ENCODE measurements around the gene OTUD5. TPM values are rescaled to one million over a fixed set of nuclear protein-coding genes. Genes with fewer than 3 reads are reported as not detected.
"Not testable (repeated sequence)": the region's sequence is repeated elsewhere in the genome, so short reads cannot be mapped to it uniquely, and the experiment has no call there.

The OTUD5 gene
- total RNA-seq, 1 donor from 2014 or later: 38.6 TPM

DNA sequence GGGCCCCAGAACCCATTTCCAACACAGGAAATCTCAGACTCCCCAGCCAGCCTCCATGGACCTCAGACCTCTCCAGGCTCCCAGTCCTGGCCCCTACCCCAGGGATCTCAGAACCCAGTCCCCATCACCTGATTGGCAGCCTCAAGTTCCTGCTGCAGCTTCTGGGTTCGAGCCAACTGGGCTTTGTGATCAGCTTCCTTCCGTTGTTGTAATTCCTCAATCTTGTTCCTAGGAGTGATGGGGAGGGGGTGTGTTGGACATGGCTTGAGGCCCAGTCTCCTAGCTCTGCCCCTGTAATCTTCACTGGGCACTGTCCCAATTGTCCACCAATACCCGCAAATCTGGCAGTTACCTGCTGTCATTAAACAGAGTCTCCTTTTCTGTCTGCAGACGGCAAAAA is 32.1 kb upstream of the OTUD5 start:
- no peak for DNase-seq (ENCODE audit: low read depth, low spot score)
- TF ChIP-seq, protein P1, sequence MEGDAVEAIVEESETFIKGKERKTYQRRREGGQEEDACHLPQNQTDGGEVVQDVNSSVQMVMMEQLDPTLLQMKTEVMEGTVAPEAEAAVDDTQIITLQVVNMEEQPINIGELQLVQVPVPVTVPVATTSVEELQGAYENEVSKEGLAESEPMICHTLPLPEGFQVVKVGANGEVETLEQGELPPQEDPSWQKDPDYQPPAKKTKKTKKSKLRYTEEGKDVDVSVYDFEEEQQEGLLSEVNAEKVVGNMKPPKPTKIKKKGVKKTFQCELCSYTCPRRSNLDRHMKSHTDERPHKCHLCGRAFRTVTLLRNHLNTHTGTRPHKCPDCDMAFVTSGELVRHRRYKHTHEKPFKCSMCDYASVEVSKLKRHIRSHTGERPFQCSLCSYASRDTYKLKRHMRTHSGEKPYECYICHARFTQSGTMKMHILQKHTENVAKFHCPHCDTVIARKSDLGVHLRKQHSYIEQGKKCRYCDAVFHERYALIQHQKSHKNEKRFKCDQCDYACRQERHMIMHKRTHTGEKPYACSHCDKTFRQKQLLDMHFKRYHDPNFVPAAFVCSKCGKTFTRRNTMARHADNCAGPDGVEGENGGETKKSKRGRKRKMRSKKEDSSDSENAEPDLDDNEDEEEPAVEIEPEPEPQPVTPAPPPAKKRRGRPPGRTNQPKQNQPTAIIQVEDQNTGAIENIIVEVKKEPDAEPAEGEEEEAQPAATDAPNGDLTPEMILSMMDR (conservative IDR thresholded peaks at IDR 0.05): no peak
- Mint-ChIP-seq H3K27me3 (ENCODE audit: low read depth) (no peaks in the 10 kb centered on the region), H3K4me3 (no peak overlapping the region), H3K9me3 (no peaks in the 10 kb centered on the region), H3K27ac (ENCODE audit: unreplicated experiment) (no peak overlapping the region), H3K36me3 (ENCODE audit: low read depth) (peaks cover 10% of the 10 kb centered on the region), H3K4me1 (no peaks in the 10 kb centered on the region)

DNA sequence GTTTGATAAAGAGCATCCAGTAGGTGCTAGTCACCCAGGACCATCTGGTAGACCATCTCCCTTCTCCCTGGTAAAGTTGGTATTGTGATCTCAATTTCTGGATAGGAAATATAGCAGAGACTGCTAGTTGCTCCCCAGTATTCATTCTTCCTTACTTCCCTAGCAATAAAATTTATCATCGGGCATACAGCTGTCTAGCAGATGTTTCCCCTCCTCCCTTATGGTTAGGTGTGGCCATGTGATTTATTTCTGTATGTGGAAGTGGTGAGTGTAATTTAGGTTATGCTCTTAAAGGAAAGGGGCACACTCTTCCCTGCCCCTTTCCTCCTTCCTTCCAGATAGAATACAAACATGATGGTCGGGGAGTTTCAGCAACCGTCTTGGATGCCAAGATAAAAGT is 26.5 kb upstream of the OTUD5 start:
- TF ChIP-seq, protein P1 (conservative IDR thresholded peaks at IDR 0.05): no peak
- Mint-ChIP-seq H3K27me3 (ENCODE audit: low read depth) (no peaks in the 10 kb centered on the region), H3K4me1 (no peaks in the 10 kb centered on the region), H3K27ac (ENCODE audit: unreplicated experiment) (no peak overlapping the region), H3K36me3 (ENCODE audit: low read depth) (peaks cover 21% of the 10 kb centered on the region), H3K4me3 (no peak overlapping the region), H3K9me3 (no peaks in the 10 kb centered on the region)
- DNase-seq (ENCODE audit: low read depth, low spot score): no peak

DNA sequence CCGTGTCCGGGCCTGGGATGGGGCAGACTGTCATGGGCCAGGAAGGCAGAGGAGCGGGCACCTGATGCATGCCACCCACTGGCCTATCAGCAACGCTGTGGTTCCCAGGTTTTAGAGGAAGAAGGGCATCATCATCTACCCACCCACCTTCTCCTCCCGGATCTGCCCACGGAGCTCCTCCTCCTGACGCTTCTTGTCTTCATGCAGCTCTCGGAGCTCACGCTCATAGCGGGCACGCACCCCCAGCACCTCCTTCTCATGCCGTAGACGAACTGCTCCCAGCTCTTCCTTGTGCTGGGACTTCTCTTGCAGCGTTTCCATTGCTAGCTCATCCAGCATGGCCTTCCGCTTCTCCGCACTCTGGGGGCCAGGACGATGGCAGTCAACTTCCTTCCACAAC is 25.7 kb upstream of the OTUD5 start:
- H3K27ac Mint-ChIP-seq (ENCODE audit: unreplicated experiment): no peak overlapping the region

DNA sequence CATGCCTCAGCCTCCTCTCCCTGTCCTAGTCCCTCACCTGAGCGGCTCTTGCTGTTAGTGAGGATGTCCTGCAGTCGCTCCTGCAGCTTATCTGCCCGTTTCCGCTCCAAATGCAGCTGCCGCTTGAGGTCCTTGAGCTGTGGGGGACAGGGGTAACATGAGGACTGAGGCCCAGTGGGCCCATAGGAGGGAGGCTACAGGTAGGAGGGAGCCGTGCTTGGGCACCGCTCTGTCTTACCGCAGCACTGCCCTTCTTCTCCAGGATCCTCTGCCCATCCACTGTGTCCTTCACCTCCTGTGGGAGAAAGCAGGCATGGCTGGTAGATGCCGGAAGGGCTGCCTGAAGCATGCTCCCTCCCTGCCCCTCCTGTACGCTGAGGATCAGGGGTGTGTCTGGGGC is 23.8 kb upstream of the OTUD5 start:
- no peak overlapping the region for H3K27ac Mint-ChIP-seq (ENCODE audit: unreplicated experiment)
- H3K4me1 Mint-ChIP-seq: no peaks in the 10 kb centered on the region
- no peak for DNase-seq (ENCODE audit: low read depth, low spot score)
- peaks cover 20% of the 10 kb centered on the region for H3K36me3 Mint-ChIP-seq (ENCODE audit: low read depth)
- TF ChIP-seq, protein P1 (conservative IDR thresholded peaks at IDR 0.05): no peak
- no peaks in the 10 kb centered on the region for H3K27me3 Mint-ChIP-seq (ENCODE audit: low read depth)
- H3K4me3 Mint-ChIP-seq: no peak overlapping the region
- H3K9me3 Mint-ChIP-seq: no peaks in the 10 kb centered on the region

More for the DNA sequence above, 25.7 kb upstream of the OTUD5 start:
- TF ChIP-seq, protein P1 (conservative IDR thresholded peaks at IDR 0.05): no peak
- Mint-ChIP-seq H3K4me3 (no peak overlapping the region), H3K36me3 (ENCODE audit: low read depth) (peaks cover 20% of the 10 kb centered on the region), H3K9me3 (no peaks in the 10 kb centered on the region), H3K27me3 (ENCODE audit: low read depth) (no peaks in the 10 kb centered on the region), H3K4me1 (no peaks in the 10 kb centered on the region)
- DNase-seq (ENCODE audit: low read depth, low spot score): no peak

DNA sequence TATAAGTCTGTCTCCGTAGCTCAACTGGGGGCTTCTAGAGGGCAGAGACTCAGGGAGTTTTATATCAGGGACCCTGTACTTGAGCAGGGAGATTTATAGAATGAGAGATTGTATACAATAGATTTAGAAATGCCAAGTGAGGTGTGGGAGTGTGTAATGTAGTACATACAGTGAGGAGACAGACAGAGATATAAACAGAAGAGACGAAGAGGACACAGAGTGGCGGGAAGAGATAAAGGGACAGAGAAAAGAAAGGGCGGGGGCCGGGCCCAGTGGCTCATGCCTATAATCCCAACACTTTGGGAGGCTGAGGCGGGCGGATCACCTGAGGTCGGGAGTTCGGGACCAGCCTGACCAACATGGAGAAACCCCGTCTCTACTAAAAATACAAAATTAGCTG is 22.9 kb upstream of the OTUD5 start:
- DNase-seq (ENCODE audit: low read depth, low spot score); H3K4me1 Mint-ChIP-seq; H3K9me3 Mint-ChIP-seq; H3K27ac Mint-ChIP-seq (ENCODE audit: unreplicated experiment); H3K4me3 Mint-ChIP-seq; H3K27me3 Mint-ChIP-seq (ENCODE audit: low read depth): not testable (repeated sequence)
- peaks cover 20% of the 10 kb centered on the region for H3K36me3 Mint-ChIP-seq (ENCODE audit: low read depth)

DNA sequence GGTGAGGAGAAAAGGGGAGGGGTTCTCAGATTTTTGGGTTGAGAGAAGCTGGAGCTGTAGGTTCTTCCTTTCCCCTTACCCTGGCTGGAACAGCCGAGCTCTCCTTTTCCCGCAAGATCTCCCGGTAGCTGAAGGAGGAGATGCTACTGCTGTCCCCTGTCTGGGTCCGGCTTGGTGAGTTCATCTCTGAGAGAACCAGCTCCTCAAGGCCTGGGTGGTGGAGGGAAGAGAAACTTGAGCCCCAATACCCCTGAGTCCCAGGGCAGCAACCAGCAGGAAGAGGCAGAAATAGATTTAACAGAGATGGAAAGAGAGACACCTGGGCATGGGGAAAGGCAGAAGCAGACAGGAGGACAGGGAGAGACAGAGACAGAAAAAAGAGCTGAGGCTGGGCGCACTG is 20.8 kb upstream of the OTUD5 start:
- TF ChIP-seq, protein P1 (conservative IDR thresholded peaks at IDR 0.05): no peak
- peaks cover under 1% of the 10 kb centered on the region for H3K27me3 Mint-ChIP-seq (ENCODE audit: low read depth)
- no peak overlapping the region for H3K27ac Mint-ChIP-seq (ENCODE audit: unreplicated experiment)
- peaks cover 5% of the 10 kb centered on the region for H3K9me3 Mint-ChIP-seq
- peaks cover 2% of the 10 kb centered on the region for H3K4me1 Mint-ChIP-seq
- H3K4me3 Mint-ChIP-seq: no peak overlapping the region
- peaks cover 19% of the 10 kb centered on the region for H3K36me3 Mint-ChIP-seq (ENCODE audit: low read depth)
- DNase-seq (ENCODE audit: low read depth, low spot score): no peak
